ENCODE data around the gene CCNK.
A peak's percentile ranks its signal among the peaks of the same experiment; 100 is the strongest.

The CCNK gene

DNA sequence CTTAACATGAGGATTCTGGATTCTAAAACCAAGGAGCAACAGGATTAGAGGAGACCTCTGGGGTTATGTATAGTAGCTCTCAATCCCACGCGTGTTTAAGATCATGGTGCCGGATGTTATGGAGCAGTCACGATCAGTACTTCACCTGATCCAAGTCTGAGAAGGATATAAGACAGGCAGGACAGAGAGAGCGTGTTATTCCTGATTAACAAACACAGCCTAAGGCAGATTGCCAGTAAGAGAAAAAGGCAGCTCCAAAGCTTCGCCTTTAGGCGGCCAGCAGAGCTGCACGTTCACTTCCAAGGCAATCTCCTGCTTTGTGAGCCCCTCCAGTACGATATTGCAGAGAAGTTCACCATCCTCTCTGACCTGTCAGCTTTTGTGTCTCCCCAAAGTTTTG, 6.0 kb upstream of the CCNK start:
- Mint-ChIP-seq H3K36me3 (ENCODE audit: low read depth) (peaks cover 15% of the 10 kb centered on the region), H3K4me1 (ENCODE audit: low read depth) (peaks cover 54% of the 10 kb centered on the region), H3K27me3 (no peaks in the 10 kb centered on the region), H3K27ac (no peak overlapping the region), H3K4me3 (no peak overlapping the region), H3K9me3 (no peaks in the 10 kb centered on the region)
- intact Hi-C loops (cut with micrococcal nuclease): no loop called here

DNA sequence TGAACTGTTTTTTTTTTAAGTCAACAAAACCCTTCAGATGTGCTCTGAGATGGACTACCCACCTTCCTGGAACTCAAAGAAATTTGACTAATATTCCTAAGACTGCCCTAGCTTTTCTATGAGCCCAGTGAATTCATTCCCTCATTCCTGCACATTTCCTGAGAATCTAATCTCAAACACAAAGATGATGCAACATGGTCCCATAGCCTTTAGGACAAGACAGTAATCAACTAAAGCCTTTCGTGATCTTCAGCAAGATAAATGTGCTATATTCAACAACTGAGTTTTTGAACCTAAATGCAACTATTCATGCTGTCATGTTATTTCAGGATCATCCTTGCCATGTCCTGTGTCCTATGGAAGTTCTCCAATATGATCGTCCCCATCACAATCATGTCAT, 5.5 kb upstream of the CCNK start:
- H3K27ac Mint-ChIP-seq: no peak overlapping the region
- no peaks in the 10 kb centered on the region for H3K9me3 Mint-ChIP-seq
- no peak overlapping the region for H3K4me3 Mint-ChIP-seq
- peaks cover 16% of the 10 kb centered on the region for H3K36me3 Mint-ChIP-seq (ENCODE audit: low read depth)
- H3K4me1 Mint-ChIP-seq (ENCODE audit: low read depth): peaks cover 49% of the 10 kb centered on the region
- intact Hi-C loops (cut with micrococcal nuclease): no loop called here
- no peaks in the 10 kb centered on the region for H3K27me3 Mint-ChIP-seq

DNA sequence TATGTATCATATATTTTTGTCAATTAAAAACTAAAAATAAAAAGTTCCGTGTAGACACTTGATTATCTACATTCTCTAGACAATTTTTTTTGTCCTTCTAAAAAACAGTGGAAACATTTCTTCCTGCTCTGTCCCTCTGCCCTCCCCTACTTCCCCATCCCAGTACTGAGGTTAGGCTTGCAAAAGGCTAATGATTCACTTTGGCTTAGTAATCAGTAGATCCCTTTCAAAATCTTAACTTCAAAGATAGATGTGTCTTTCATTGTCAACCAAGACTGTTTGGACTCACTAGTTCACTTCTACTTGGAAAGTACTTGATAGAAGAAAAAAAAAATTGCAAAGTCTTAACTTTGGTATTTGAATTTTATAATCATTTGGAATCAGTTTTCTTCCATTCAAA, 4.3 kb upstream of the CCNK start:
- Mint-ChIP-seq H3K27me3 (no peaks in the 10 kb centered on the region), H3K9me3 (no peaks in the 10 kb centered on the region), H3K4me3 (no peak overlapping the region), H3K27ac (no peak overlapping the region), H3K4me1 (ENCODE audit: low read depth) (peaks cover 45% of the 10 kb centered on the region), H3K36me3 (ENCODE audit: low read depth) (peaks cover 24% of the 10 kb centered on the region)
- intact Hi-C loops (cut with micrococcal nuclease): no loop called here

DNA sequence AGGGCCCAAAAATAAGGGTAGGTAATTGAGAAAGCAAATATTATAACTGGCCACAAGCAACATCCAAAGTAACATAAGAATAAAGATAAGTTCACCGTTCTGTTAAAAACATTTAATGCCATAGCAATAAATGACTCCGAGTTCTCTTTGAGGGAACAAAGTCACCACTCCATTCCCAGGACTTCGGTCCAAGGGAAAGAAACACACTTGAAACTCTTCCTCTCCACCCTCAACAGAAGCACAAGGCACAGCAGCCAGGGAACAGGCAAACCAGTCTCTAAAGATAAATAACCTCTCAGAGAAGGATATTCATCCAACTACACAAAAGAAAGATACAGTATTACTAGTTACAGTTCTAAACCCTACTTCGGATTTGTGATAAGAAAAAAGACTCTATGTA, 3.1 kb upstream of the CCNK start:
- no peak overlapping the region for H3K27ac Mint-ChIP-seq
- intact Hi-C loops (cut with micrococcal nuclease): no loop called here
- H3K4me3 Mint-ChIP-seq: no peak overlapping the region
- H3K4me1 Mint-ChIP-seq (ENCODE audit: low read depth): peaks cover 51% of the 10 kb centered on the region
- no peaks in the 10 kb centered on the region for H3K9me3 Mint-ChIP-seq
- peaks cover 26% of the 10 kb centered on the region for H3K36me3 Mint-ChIP-seq (ENCODE audit: low read depth)
- H3K27me3 Mint-ChIP-seq: no peaks in the 10 kb centered on the region

DNA sequence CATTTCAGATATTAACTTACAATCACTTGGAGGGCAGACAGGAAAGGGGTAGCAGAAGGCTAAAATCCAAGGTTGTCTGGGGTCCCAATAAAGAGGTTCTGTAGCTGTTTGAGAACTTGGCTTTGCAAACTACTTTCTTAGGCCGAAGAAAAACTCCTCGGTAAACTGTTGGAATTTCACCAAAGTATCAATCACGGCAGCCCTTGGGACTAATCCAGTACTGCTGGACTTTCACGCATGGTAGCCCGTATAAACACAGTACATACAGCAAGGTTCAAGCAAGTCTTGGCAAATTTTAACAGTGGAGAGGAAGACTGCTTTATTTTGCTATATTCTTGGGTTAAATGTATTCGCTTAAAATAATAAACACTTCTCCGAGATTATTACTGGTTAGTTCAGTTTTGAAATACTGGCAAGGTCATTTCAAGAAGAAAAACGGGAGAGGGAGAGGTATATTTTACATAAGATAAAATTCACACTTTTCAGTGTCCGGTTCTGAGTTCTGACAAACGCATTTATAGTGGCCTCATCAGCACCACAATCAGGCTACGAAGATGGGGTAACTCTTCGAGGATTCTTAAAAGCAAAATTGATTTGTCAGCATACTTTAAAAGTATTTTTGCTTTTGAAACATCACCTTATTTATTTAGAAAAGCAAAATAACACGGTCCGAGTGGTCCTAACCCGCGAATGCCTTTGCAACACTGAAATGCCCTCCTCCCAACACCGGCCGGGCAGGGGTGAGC, 1.9 kb upstream of the CCNK start:
- intact Hi-C loops (cut with micrococcal nuclease): no loop called here
- H3K36me3 Mint-ChIP-seq (ENCODE audit: low read depth): peaks cover 26% of the 10 kb centered on the region
- H3K9me3 Mint-ChIP-seq: no peaks in the 10 kb centered on the region
- H3K4me3 Mint-ChIP-seq: peak overlapping the region; percentile 94
- no peaks in the 10 kb centered on the region for H3K27me3 Mint-ChIP-seq
- H3K27ac Mint-ChIP-seq: peak overlapping the region; percentile 85
- H3K4me1 Mint-ChIP-seq (ENCODE audit: low read depth): peaks cover 50% of the 10 kb centered on the region

DNA sequence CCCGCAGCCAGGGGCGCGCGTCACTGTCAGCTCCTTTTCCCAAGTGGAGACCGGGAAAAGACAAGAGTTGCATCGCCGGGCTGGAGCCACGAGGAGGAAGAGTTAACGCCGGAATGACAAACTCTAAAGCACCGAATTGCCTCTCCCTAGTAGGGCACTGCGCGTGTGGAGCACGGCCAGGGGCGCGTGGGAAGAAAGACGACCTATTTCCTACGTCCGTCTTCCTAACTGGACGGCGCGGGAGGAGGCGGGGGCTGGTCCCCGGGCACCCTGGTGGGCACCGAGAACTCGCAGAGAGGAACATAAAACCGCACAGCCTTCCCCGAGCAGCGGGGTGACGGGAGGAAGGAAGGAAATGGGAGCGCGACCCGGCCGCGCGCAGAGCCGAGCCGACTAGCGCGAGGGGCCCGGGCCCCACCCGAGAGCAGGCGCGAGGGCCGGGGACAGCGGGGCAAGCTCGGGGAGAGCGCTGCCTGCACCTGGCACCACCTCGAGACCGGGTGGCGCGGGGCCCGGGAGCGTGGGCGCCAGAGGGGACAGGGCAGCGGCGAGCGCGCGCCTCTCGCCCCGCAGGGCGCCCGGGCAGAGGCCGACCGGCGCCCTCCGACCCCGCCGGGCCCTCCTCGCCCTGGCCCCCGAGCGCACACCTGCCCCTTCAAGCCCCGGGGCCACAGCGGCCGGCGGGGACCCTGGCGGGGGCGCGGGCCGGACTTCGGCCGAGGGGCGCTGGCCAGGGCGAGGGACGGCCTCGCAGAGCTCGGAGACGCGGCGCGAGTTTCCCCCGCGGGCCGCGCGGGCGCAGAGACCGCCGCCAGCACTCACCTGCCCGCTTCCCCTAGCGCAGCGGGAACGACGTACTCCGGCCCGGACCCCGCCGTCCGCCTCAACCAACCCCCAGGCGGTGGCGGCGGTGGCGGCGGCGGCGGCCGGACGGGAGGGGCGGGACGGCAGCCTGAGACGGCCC, 1.0 kb upstream of the CCNK start, which contains the start of gene SETD3:
Gene SETD3, minus strand, starts transcription at position 954 of the 964 bp plus-strand sequence. CDS start 15,054 bp downstream, outside the sequence.
- Mint-ChIP-seq H3K27me3 (no peaks in the 10 kb centered on the region), H3K9me3 (no peaks in the 10 kb centered on the region), H3K27ac (peak within 1 kb of the TSS; percentile 98), H3K36me3 (ENCODE audit: low read depth) (peaks cover 26% of the 10 kb centered on the region), H3K4me1 (ENCODE audit: low read depth) (peaks cover 50% of the 10 kb centered on the region), H3K4me3 (peak within 1 kb of the TSS; percentile 94)
- intact Hi-C loops (cut with micrococcal nuclease): loop anchor here (2.0 to 10.0 kb wide), 2 partner anchors 203 to 445 kb away; no protein-coding TSS in a partner anchor

DNA sequence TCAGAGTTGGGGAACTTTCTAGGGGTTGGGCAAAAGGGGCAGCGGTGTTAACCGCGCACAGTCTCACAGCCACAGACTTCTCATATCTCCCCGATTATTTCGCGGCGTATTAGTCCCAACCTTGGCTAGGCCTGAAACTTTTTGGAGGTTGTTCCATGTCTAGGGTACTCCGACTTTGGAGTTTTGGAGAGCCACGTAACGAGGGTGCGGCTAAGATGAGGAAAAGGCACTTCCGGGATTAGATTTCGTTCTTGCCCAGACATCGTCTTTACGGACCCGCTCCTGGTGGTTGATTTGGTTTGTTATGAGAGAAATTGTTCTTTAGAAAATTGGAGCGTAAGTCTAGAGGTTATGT, 513 bp downstream of the CCNK start:
- intact Hi-C loops (cut with micrococcal nuclease): loop anchor here (2.0 to 10.0 kb wide), 2 partner anchors 201 to 447 kb away; no protein-coding TSS in a partner anchor
- peaks cover 53% of the 10 kb centered on the region for H3K4me1 Mint-ChIP-seq (ENCODE audit: low read depth)
- peak overlapping the region; percentile 84 for H3K4me3 Mint-ChIP-seq
- H3K9me3 Mint-ChIP-seq: no peaks in the 10 kb centered on the region
- H3K36me3 Mint-ChIP-seq (ENCODE audit: low read depth): peaks cover 26% of the 10 kb centered on the region
- H3K27ac Mint-ChIP-seq: peak overlapping the region; percentile 98
- no peaks in the 10 kb centered on the region for H3K27me3 Mint-ChIP-seq

DNA sequence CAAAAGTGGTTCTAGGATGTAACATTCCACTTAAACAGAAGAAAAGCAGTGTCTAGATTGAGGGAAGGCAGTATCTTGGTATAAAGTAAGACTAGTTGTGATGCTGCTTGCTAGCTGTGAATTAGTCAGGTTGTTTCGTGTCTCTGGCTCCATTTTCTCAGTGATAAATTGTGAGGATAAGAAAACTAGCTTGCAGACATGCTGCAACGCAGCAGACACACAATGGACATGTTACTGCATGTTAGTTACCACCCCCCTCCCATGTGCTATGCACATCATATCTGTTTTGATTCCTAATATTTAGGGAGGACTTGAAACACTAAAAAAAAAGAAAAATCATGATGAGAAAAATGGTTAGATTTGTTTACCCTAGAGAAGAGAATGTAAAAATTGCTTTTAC, 2.9 kb downstream of the CCNK start:
- H3K4me3 Mint-ChIP-seq: no peak overlapping the region
- intact Hi-C loops (cut with micrococcal nuclease): loop anchor here (10.0 kb wide), 1 partner anchor 449 kb away; no protein-coding TSS in a partner anchor
- no peak overlapping the region for H3K27ac Mint-ChIP-seq
- H3K9me3 Mint-ChIP-seq: no peaks in the 10 kb centered on the region
- peaks cover 16% of the 10 kb centered on the region for H3K36me3 Mint-ChIP-seq (ENCODE audit: low read depth)
- H3K27me3 Mint-ChIP-seq: no peaks in the 10 kb centered on the region
- peaks cover 51% of the 10 kb centered on the region for H3K4me1 Mint-ChIP-seq (ENCODE audit: low read depth)

DNA sequence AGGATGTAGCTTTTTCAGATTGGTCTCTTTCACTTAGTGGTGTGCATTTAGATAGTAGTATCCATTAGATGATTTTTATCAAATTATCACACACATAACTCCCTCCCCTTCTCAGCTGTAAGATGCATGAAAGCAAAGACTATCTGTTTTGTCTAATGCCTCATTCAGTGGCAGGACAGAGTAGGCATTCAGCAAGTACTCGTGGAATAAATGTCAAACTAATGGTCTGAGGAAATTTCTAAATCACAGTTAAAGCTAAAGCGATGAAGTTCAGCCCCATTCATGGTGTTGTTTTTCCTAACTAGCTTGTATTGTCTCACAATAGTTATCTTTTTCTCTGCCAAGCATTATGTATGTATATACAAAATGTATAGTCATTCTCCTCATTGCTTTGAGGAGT, 16.1 kb downstream of the CCNK start:
- Mint-ChIP-seq H3K9me3 (no peaks in the 10 kb centered on the region), H3K27ac (no peak overlapping the region), H3K36me3 (ENCODE audit: low read depth) (peaks cover 98% of the 10 kb centered on the region), H3K27me3 (no peaks in the 10 kb centered on the region), H3K4me1 (ENCODE audit: low read depth) (no peaks in the 10 kb centered on the region), H3K4me3 (no peak overlapping the region)
- intact Hi-C loops (cut with micrococcal nuclease): no loop called here

DNA sequence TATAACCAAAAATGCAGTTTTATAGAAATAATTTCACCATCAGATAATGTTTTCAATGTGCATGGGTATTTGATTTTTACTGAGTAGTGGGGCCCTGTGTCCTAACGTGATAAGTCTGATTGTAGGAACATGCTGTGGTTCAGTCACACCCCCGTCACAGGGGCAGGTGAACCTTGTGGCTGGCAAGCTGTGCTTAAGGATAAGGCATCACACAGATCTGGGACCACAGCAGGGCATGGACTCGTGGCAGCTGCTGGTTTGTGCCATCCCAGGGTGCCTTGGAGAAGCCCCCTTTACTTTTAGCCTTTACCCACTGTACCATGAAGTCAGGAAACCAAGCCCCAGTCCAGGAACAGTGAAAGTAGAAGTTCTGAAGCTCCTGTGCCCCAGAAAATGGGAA, 16.7 kb downstream of the CCNK start:
- Mint-ChIP-seq H3K9me3 (no peaks in the 10 kb centered on the region), H3K4me1 (ENCODE audit: low read depth) (no peaks in the 10 kb centered on the region), H3K4me3 (no peak overlapping the region), H3K27ac (no peak overlapping the region), H3K27me3 (no peaks in the 10 kb centered on the region), H3K36me3 (ENCODE audit: low read depth) (peaks cover 98% of the 10 kb centered on the region)
- intact Hi-C loops (cut with micrococcal nuclease): no loop called here

DNA sequence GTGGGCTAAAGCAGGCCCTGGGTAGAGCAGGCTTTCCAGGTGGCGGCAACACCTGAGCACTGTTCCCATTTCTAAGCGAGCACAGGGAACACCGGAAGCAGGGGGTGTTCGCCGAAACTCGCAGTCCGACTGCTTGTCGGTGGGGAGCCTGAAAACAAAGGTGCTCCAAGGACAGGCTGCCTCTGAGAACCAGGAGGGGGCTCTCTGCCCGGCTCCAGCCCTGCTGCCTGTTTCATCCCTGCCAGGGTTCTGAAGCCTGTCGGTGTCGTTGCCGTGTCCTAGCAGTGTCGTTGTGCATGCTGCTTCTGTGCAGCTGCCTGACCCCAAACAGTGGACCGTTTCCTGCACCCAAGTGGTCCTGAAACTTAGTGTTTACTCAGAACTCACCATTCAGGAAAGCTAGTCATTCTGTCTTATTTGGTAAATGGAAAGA, 21.8 kb downstream of the CCNK start:
- Mint-ChIP-seq H3K4me3 (no peak overlapping the region), H3K4me1 (ENCODE audit: low read depth) (no peaks in the 10 kb centered on the region), H3K9me3 (no peaks in the 10 kb centered on the region), H3K27me3 (no peaks in the 10 kb centered on the region), H3K36me3 (ENCODE audit: low read depth) (peaks cover 98% of the 10 kb centered on the region), H3K27ac (no peak overlapping the region)
- intact Hi-C loops (cut with micrococcal nuclease): no loop called here

DNA sequence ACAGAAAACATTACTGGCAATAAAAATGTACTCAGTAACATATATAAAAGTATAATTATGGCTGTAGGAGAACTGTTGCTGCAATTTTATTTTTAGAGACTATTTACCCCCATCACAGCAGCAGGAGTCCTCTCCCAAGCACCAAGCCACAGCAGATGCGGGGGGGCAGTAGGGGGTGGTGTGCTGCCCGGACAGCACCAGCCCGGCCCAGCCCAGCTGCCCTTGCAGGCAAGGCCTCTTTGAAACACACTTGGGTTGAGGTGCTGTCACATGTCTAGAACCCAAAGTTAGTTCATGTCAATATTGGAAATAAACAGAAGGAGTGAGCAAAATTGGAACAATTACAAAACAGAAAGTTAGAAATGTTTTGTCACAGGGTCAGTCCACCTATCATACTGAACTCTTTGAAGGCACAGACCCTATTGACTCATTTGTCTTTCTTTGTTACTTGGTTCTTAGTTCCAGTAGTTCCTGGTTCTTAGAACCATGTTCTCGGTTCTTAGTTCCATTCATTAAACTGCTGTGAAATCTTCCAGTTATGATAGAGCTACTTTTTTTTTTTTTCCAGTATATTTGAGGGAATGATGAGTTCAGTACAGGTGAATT, 22.7 kb downstream of the CCNK start:
- H3K36me3 Mint-ChIP-seq (ENCODE audit: low read depth): peaks cover 98% of the 10 kb centered on the region
- H3K4me3 Mint-ChIP-seq: no peak overlapping the region
- intact Hi-C loops (cut with micrococcal nuclease): no loop called here
- H3K4me1 Mint-ChIP-seq (ENCODE audit: low read depth): no peaks in the 10 kb centered on the region
- no peaks in the 10 kb centered on the region for H3K27me3 Mint-ChIP-seq
- H3K9me3 Mint-ChIP-seq: no peaks in the 10 kb centered on the region
- H3K27ac Mint-ChIP-seq: no peak overlapping the region

DNA sequence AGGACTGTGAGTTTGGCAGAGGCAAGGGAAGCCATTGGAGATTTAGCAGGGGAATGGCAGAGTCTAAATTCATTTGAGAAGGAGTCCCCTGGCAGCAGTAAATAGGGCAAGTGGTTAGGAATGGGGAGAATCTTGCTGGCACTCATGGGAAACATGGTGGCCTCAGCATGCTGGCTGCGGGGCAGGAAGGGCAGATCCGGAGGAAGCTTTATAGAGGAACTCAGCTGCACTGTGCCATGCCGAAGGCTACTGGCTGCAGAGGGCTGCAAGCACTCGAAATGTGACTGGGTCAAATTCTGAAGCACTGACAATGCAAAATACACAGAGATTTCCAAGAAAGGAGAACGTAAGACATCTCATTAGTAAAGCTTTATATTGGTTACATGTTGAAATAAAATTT, 23.9 kb downstream of the CCNK start:
- Mint-ChIP-seq H3K9me3 (no peaks in the 10 kb centered on the region), H3K4me3 (no peak overlapping the region), H3K4me1 (ENCODE audit: low read depth) (no peaks in the 10 kb centered on the region), H3K27ac (no peak overlapping the region), H3K27me3 (no peaks in the 10 kb centered on the region), H3K36me3 (ENCODE audit: low read depth) (peaks cover 100% of the 10 kb centered on the region)
- intact Hi-C loops (cut with micrococcal nuclease): no loop called here

DNA sequence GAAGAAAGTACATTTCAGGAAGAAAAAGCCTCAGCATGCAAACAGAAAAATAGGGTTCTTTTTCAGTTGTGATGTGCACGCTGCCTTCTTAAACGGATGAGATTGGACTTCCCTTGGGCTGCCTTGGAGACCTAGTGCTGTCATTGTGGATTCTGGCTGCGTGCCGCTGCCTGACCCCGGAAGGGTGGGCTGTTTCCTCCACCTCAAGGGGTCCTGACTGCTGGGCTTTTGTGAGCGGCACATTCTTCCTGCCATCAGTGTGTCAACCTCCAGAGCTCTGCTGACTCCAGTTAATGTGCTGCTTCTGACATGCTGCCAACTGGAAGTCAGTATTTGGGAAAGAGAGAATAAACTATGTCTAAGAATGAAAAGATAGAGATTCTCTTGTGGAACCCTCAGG, 25.1 kb downstream of the CCNK start:
- Mint-ChIP-seq H3K4me1 (ENCODE audit: low read depth) (no peaks in the 10 kb centered on the region), H3K4me3 (no peak overlapping the region), H3K27me3 (no peaks in the 10 kb centered on the region), H3K36me3 (ENCODE audit: low read depth) (peaks cover 98% of the 10 kb centered on the region), H3K27ac (no peak overlapping the region), H3K9me3 (no peaks in the 10 kb centered on the region)
- intact Hi-C loops (cut with micrococcal nuclease): no loop called here

Measured in dendritic cell treated with granulocyte-macrophage colony-stimulating factor and Interleukin-4, amounts not matched to agents 40 ng/mL and 50 ng/mL, for 4 days (primary cell).